Activated CD4-positive, alpha-beta T cell treated with anti-CD3 and anti-CD28 coated beads for 48 hours (primary cell): ENCODE results near the gene SLX9.
A peak's percentile ranks its signal among the peaks of the same experiment; 100 is the strongest.

Experiments
- DNase-seq: peaks from one replicate; pipeline ENCODE4 v3.0.0-alpha.2; 2020

Gene SLX9

GRCh38 chr21:44931501-44932407, 8.1 kb upstream of the SLX9 start:
- DNase-seq = no peak

- peak; percentile 65 for DNase-seq
These were observed 7.2 kb upstream of the SLX9 start for GRCh38 chr21:44932408-44933181.

GRCh38 chr21:44933199-44933917, 6.5 kb upstream of the SLX9 start:
- no peak for DNase-seq

GRCh38 chr21:44933918-44934260, 5.9 kb upstream of the SLX9 start:
- DNase-seq = no peak

GRCh38 chr21:44934276-44934675, 5.6 kb upstream of the SLX9 start:
- no peak for DNase-seq

GRCh38 chr21:44934797-44935532, 4.9 kb upstream of the SLX9 start:
- no peak for DNase-seq

GRCh38 chr21:44935533-44935927, 4.3 kb upstream of the SLX9 start:
- no peak for DNase-seq

GRCh38 chr21:44938772-44939531, 877 bp upstream of the SLX9 start:
- no peak for DNase-seq

- DNase-seq = peak; percentile 32
These were observed 345 bp downstream of the SLX9 start for GRCh38 chr21:44940116-44940631.

GRCh38 chr21:44941567-44941966, 1.7 kb downstream of the SLX9 start:
- DNase-seq = no peak

GRCh38 chr21:44942566-44942965, 2.7 kb downstream of the SLX9 start:
- DNase-seq = no peak

GRCh38 chr21:44943005-44943685, 3.3 kb downstream of the SLX9 start:
- no peak for DNase-seq

- no peak for DNase-seq
These were observed 4.1 kb downstream of the SLX9 start for GRCh38 chr21:44943686-44944550.

GRCh38 chr21:44944596-44944995, 4.8 kb downstream of the SLX9 start:
- DNase-seq = no peak

GRCh38 chr21:44946254-44947041, 6.6 kb downstream of the SLX9 start:
- no peak for DNase-seq

- DNase-seq = no peak
These were observed 7.5 kb downstream of the SLX9 start for GRCh38 chr21:44947111-44947929.

GRCh38 chr21:44947930-44948331, 8.1 kb downstream of the SLX9 start:
- no peak for DNase-seq

GRCh38 chr21:44948426-44949120, 8.7 kb downstream of the SLX9 start:
- DNase-seq = no peak
